GM21390 (cell line): ENCODE results near the gene TGM3.

Experiments used
- ATAC-seq: cut with Tn5 transposase; IDR thresholded peaks from one replicate; pipeline ENCODE4 v1.9.1; 2021; ENCODE audit not compliant: unreplicated experiment

The TGM3 gene

DNA sequence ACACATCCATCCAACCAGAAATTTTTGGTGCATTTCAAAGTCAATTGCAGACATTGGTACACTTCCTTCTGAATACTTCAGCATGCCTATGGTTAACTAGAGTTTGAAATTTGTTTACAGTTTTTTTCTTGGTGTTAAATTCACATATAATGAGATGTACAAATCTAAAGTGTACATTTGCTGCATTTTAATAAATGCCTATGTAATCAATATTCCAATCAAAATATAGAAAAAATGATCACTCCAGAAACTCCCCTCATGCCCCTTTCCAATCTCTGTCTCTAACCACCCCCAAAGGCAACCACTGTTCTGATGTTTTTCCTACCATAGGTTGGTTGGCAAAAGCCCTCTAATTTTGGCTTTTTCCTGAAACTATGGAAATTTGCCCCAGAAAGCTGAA lies 77.3 kb downstream of the TGM3 start:
- no peak for ATAC-seq

DNA sequence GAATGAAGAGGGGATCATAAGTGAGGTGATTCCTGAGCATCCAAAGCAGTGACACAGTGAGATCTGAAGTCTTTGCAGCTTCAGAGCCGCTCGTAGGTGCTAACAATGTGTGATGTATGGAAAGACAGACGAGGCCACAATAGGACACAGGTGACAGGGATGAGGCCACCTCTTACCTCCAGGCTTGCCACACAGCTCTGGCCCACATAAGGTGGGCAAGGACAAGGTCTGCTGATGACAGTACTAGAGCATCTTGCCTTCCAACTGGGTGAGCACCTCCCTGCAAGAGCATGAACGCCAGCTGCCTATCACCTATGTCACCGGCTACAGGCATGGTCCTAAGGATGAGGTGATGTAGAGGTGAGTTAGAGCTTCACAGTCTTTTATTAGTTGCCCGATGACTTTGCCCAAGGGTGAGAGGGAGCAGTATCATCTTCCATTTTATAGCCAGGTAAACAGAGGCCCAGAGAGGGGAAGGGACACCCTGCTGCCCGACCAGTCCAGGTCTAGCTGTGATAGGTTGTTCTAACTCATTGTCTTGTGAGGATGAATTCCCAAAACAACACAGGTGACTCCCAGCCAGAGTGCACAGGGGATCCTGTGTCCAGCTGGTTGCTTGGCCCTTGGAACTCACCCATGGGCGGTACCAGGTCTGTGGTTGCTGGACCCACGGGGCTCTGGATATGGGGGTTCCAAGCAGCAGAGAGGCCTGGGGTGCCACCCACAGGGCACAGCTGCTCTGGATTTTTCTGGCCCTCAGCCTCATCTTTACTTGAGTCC lies 78.7 kb downstream of the TGM3 start:
- ATAC-seq, result no peak

DNA sequence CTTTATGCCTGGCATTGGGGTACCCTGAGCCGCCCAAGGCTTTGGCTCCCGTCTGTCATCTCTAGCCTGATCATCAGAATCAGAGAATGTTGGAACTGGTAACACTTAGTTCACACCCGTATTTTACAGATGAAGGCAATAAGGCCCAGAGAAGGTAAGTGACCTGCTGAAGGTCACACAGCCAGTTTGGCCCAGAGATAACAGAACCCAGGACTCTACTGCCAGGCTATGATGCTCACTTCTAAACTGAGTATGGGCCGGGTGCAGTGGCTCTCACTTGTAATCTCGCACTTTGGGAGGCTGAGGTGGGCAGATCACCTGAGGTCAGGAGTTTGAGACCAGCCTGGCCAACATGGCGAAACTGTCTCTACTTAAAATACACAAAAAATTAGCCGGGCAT lies 83.1 kb downstream of the TGM3 start:
- no peak for ATAC-seq

DNA sequence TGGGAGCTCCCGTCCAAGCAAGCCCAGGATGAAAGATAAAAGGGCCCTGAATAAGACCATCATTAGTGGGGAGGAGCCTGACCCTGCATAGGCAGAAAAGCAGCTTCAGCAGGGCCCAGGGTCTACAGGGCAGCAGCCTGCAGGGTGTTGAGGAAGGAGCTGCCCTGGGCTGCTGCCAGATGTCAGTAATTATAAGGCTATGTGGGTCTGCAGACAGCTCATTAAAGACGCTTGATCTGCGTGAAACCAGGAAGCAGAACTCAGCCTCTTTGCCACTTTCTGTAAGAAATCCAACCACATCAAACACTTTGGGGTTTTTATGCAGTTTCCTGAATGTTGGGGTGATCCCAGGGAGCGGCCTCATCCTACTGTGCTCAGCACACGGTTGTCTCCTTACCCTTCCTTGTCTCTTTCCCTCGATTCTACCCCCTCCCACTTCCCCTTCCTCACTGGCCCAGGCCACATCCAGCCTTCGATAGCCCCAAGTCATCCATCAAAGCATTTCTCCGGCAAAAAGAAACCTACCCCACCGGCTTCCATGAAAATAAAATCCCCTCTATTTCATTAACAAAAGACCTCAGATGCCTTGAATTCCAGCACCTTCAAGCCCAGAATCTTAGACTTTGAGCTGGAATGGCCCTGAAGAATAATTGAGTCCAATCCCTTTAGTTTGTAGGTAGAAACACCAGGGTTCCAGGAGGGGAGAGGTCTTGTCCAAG lies 83.9 kb downstream of the TGM3 start:
- no peak for ATAC-seq

DNA sequence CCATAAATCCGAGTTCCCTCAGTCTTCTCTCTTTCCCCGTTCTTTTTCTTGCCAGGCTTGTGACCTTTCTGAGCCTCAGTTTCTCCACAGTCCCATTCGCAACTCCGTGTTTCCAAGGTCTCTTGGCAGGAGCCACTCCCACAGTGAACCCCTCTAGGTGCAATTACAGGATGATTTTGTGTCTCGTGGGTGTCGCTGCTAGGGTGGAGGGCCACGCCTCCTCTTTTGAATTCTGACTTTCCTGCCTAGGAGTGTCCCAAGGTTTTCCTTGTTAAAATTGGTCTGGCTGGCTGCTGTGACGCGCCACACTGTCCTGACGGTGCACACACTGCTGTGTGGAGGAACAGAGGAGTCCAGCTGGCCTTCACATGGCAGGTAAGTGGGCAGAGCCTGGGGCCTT lies 84.8 kb downstream of the TGM3 start, which contains the start of gene TGM6:
Gene TGM6 (plus strand): TSS at position 301 of the 400 bp plus-strand sequence. CDS start 68 bp downstream, at position 369.
- ATAC-seq, result no peak

DNA sequence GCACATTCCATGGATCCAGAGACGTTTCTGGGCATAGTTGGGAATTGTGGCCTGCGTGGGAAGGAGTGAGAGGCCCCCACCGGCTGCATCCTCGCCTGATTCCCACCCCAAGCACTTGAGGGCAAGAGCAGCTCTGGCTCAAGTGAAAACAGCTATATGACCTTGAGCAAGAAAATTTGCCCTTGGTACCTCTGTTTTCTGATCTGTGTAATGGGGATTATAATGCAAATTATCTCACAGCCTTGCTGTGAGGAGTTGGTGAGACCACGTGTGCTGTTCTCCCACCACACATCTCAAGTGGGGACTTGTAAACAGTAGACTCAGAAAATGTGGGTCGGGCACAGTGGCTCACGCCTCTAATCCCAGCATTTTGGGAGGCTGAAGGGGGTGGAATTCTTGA lies 85.5 kb downstream of the TGM3 start:
- no peak for ATAC-seq

DNA sequence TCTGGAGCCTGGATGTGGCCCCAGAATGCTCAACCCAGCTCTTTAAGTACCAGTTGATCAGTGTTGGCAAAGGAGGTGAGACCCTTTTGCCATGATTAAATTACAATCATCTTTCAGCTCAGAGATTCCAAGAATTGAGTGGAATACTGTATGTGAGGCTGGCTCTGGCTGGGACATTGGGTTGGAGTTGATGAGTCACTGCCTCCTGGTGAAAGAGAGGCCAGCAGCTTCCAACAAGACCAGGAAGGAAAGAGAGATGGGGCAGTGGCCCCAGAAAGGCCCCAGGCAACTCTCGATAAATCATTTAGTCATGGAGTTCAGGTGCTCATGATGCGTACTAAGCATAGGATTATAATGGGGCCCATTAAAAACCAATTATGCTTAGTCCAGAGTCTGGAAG lies 87.0 kb downstream of the TGM3 start:
- ATAC-seq, result no peak

DNA sequence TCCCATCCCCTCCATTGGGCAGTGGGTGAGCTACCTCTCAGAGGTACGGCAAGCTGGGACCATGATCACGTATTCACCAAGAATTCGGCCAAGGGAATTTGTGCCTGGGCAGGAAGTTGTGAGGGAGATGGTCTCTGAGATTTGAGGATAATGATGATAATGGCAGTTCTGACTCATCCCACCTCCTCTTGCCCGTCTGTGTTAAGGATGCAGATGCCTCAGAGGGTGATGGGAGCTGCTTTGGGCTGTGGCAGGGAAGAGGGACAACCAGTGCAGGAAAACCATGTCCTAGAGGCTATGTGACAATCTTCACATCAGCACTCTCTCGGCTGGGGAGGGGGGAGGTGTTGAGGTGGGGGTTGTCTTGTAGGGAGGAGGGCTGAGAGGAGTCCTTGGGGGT lies 89.2 kb downstream of the TGM3 start:
- ATAC-seq, result no peak

DNA sequence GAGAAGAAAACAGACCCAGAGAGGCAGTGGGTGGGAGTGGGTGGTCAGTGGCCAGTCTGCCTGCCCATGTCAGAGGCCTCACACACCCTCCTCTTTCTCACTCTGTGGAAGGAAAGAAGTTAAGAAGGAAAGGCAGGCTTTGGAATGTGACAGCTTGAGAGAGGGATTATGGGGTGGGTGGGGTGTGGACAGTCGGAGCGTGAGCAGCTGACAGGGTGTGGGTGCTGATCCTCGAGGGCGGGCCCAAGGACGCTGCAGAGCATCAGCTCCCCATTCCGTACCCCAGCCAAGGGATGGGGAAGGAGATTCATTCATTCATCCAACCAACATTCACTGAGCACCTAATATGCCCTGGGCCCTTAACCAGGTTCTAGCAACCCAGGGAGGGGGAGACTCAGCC lies 89.7 kb downstream of the TGM3 start:
- no peak for ATAC-seq

DNA sequence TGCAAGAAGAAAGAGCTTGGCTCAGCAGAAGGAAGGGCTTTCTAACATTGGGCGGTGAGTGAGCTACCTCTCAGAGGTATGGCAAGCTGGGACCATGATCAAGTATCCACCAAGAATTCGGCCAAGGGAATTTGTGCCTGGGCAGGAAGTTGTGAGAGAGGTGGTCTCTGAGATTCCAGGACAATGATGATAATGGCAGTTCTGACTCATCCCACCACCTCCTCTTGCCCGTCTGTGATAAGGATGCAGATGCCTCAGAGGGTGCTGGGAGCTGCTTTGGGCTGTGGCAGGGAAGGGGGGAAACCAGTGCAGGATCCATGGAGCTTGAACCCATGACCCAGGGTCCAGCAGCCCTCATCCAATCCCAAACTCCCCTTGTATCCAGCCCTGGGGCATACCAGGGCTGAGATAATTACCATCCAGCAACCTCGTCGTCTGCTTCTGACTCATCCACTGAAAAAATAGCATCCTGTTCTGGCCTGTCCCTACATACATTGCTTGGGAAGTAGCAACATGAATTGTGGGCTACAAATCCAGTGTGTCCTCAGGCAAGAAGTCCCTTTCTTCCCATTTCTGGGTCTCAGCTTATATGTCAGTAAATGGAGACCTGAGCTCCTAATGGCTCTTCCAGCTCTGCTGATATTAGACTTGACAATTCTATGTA lies 90.8 kb downstream of the TGM3 start:
- ATAC-seq, result no peak

DNA sequence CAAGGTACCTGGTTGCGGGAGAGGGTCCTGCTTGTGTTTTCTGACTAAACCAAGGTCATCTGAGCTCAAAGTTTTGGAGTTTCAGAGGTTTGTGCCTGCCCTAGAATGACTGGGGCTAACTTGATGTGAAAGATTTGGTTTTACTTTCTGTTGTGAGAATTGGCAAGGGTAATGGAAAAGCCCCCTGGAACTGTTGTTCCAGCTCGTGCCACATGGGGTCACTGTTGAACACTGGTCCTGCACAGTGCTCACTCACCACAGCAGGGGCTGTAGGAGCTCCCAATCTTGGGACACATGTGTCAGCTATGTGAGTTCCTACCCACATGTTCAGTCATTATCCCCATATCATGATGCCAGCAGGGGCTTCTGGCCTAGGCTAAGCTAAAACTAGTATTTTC lies 91.4 kb downstream of the TGM3 start:
- ATAC-seq, result no peak

DNA sequence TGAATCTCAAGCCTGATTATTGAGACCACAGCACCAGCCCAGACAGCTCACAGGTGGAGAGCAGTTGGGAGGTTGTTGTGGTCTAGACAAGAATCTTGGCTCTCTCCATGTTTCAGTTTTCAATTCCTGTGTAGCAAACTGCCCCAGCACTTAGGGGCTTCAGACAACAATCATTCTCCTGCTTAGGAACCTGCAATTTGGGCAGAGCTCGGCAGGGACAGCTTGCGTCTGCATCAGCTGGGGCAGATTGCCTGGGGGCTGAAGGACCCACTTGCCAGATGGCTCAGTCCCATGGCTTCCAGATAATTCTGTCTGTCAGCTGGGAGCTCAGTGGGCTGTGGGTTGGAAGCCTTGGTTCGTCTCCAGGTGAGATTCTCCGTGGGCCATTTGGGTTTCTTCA lies 91.8 kb downstream of the TGM3 start:
- ATAC-seq, result no peak
